Fibroblast of skin of right biceps (primary cell): ENCODE results near the gene USP7.

Experiments
- DNase-seq: peaks from one replicate; pipeline ENCODE4 v3.0.0-alpha.2; 2013

Gene USP7

GRCh38 chr16:8950580-8951077 is 13.1 kb downstream of the USP7 start:
- DNase-seq: peak; percentile 50

- DNase-seq: no peak
Measured at GRCh38 chr16:8949536-8950418, 13.9 kb downstream of the USP7 start.

GRCh38 chr16:8948831-8949230 is 14.9 kb downstream of the USP7 start:
- DNase-seq: no peak

- DNase-seq: no peak
Measured at GRCh38 chr16:8948069-8948593, 15.6 kb downstream of the USP7 start.

- no peak for DNase-seq
Measured at GRCh38 chr16:8946544-8946943, 17.2 kb downstream of the USP7 start.

- no peak for DNase-seq
Measured at GRCh38 chr16:8945626-8946296, 17.9 kb downstream of the USP7 start.

- DNase-seq: no peak
Measured at GRCh38 chr16:8943966-8944759, 19.5 kb downstream of the USP7 start.

GRCh38 chr16:8943001-8943763 is 20.5 kb downstream of the USP7 start:
- no peak for DNase-seq

- no peak for DNase-seq
Measured at GRCh38 chr16:8941718-8942344, 21.9 kb downstream of the USP7 start.

GRCh38 chr16:8937803-8938202 is 25.9 kb downstream of the USP7 start:
- DNase-seq: no peak

- DNase-seq: peak; percentile 56
Measured at GRCh38 chr16:8936421-8936820, 27.3 kb downstream of the USP7 start.

GRCh38 chr16:8935989-8936388 is 27.7 kb downstream of the USP7 start:
- no peak for DNase-seq

GRCh38 chr16:8934601-8935000 is 29.1 kb downstream of the USP7 start:
- no peak for DNase-seq

GRCh38 chr16:8931859-8932258 is 31.8 kb downstream of the USP7 start:
- DNase-seq: peak; percentile 60

GRCh38 chr16:8929086-8929748 is 34.5 kb downstream of the USP7 start:
- DNase-seq: no peak

- no peak for DNase-seq
Measured at GRCh38 chr16:8928467-8928957, 35.2 kb downstream of the USP7 start.

GRCh38 chr16:8926827-8927226 is 36.9 kb downstream of the USP7 start:
- DNase-seq: no peak

GRCh38 chr16:8925455-8925854 is 38.3 kb downstream of the USP7 start:
- DNase-seq: no peak

- DNase-seq: no peak
Measured at GRCh38 chr16:8924214-8924613, 39.5 kb downstream of the USP7 start.

- no peak for DNase-seq
Measured at GRCh38 chr16:8923199-8923598, 40.5 kb downstream of the USP7 start.
